Left colon (tissue), 2 donors: ENCODE measurements around the gene MOV10. TPM values are rescaled to one million over a fixed set of nuclear protein-coding genes. Genes with fewer than 3 reads are reported as not detected.

Experiments
- ATAC-seq: fragments of 200-7000 bp; cut with Tn5 transposase; one replicate; pipeline ENCODE4 v1.9.1; 2020; ENCODE audit warnings: mild to moderate bottlenecking, moderate library complexity
- DNase-seq, 2 donors: peaks; one replicate each; pipeline ENCODE4 v3.0.0-alpha.2; 2020
- intact Hi-C, 2 donors: fragments of 100-400 bp; cut with DNase I in 1 of 2; cut with micrococcal nuclease in 1 of 2; formaldehyde crosslinking; loops; one replicate each; pipeline versions ENCODE4 v1.11.2 to v1.14.0; 2022; cut with DNase I, micrococcal nuclease
- total RNA-seq, 2 donors: library from RNA; stranded (reverse); fragmentation: NEBNext Ultra II Directional; extraction: Animal tissue kit (Norgen Biotek cat#: 25700); gene quantifications; one replicate each; pipeline ENCODE4 v1.2.1, GENCODE V29; 2021
- donor health status: DM: no; HTN: no; CAD: no.
- donor health status: DM: yes; HTN: yes; CAD: no.

Gene MOV10
- total RNA-seq, 2 donors from 2014 or later = 63.6 to 88.0 TPM

DNA sequence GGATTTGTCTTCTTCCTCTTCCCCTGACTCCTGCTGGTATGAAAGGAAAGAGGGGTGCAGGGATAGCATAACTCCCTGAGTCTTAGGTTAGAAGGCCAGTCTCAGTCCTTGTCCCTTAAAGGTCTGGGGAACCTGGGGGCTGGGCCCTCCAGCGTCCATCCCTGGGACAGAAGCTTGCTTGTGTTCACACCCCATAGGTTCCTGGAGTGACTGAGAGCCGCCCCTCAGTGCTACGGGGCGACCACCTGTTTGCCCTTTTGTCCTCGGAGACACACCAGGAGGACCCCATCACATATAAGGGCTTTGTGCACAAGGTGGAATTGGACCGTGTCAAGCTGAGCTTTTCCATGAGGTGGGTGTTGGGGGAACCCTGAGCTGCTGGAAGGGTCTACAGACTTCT lies 19.4 kb downstream of the MOV10 start:
- DNase-seq = no peak
- ATAC-seq = no peak
- intact Hi-C loops = no loop called here

- DNase-seq (no peak), ATAC-seq (no peak)
Measured at GRCh38 chr1:112694363-112694929, 20.0 kb downstream of the MOV10 start.

GRCh38 chr1:112695276-112695675 lies 20.8 kb downstream of the MOV10 start:
- DNase-seq (no peak), ATAC-seq (no peak)
- intact Hi-C loops = no loop called here

More at GRCh38 chr1:112694363-112694929, 20.0 kb downstream of the MOV10 start:
- intact Hi-C loops = no loop called here

DNA sequence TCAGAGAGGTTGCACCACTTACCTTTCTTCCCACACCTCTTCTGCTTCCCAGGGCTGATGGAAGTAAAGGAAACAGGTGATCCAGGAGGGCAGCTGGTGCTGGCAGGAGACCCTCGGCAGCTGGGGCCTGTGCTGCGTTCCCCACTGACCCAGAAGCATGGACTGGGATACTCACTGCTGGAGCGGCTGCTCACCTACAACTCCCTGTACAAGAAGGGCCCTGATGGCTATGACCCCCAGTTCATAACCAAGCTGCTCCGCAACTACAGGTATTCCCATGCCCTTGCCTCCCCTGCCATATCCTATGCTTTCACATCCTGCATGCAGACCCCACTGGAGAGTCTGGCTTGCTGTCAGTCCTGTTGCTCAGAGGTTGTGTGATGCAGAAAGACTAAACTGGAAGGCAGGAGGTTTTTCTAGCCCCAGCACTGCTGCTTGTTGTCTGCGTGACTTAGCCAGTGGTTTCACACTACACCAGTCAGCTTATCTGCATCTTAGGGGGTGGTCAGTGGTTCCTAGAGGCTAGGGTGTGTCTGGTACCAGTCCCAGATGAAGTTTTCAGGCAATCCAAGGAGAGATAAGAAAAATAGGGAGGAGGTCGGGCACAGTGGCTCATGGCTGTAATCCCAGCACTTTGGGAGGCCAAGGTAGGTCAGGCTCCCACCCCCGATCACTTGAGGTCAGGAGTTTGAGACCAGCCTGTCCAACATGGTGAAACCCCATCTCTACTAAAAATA lies 22.3 kb downstream of the MOV10 start:
- ATAC-seq = no peak
- DNase-seq = no peak
- intact Hi-C loops = no loop called here

DNA sequence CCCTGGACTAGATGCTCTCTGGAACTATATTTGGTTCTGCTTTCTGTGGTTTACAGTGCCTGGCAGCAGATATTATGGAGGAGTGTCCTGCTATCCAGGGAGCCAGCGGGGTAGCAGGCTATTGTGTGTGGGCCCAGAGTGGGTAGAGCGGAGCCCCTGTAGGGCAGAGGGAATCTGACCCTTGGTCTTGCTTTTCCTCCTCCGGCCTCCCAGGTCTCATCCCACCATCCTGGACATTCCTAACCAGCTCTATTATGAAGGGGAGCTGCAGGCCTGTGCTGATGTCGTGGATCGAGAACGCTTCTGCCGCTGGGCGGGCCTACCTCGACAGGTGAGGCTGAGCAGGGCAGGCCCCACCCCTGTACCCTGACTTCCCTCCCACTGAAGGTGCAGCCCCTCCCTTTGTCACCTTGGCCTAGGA lies 23.3 kb downstream of the MOV10 start:
- intact Hi-C loops = no loop called here
- DNase-seq (no peak), ATAC-seq (no peak)

DNA sequence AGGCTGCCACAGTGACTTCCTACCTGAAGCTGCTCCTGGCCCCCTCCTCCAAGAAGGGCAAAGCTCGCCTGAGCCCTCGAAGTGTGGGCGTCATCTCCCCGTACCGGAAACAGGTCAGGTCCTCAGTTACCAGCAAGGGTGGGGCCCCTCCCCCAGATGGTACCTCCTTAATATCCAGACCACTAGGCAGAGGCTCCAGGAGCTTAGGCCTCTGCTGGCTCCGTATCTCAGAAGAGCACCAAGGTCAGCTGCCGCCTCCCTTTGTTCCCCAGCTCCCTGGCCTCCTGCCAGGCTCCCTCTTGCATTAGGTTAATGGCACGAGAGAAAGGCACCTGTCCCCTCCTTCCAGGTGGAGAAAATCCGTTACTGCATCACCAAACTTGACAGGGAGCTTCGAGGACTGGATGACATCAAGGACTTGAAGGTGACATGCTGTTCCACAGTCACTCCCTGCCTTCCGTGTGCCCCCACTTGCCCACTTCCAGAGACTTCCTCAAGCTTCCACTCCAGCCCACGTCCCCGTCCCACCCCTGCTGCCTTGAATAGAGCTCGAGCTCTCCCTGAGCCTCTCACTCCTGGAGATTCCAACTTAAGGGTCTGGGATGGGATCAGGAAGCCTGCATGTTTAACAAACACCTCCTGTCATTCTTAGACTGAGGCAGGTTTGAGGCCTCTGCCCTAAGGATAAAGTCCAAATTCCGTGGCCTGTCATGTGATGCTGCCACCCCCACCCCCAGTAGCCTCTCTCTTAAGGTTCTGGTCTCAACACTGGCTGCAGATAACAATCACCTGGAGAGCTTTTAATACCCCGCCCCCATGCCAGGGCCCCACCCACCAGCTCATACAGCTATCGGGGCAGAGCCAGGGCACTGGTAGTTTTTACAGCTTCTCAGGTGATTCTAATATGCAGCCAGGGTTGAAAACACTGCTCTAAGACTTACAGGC lies 24.2 kb downstream of the MOV10 start:
- DNase-seq = peak; percentile 85 to 89
- peak; percentile 76 for ATAC-seq
- intact Hi-C loops = no loop called here

DNA sequence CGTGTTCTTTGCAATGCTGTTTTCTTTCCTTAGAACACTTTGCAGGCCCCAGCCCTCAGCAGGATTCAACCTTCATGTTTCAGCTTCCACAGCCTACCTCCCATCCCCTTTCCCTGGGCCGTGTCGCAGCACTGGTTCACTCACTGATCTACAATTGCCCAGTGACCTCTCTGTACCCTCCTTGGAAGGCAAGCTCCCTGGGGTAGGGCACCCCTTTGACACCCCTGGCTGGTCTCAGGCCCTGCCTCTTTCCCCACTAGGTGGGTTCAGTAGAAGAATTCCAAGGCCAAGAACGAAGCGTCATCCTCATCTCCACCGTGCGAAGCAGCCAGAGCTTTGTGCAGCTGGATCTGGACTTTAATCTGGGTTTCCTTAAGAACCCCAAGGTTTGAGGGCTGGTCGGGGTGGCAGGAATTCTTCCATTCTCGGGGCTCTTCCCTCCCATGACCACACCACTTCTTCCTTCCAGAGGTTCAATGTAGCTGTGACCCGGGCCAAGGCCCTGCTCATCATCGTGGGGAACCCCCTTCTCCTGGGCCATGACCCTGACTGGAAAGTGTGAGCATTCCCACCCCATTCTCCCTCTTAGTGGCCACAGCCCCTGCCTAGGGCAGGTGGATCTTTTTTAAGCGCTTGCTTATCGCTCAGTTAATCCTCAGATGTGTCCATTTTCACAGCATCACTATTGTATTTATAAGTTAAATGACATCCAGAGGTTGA lies 25.1 kb downstream of the MOV10 start:
- DNase-seq (no peak), ATAC-seq (no peak)
- intact Hi-C loops = loop anchor here in 1 of 2 donors (10.0 kb wide), 1 partner anchor 195 kb away; the partner anchor contains the start of gene WNT2B

DNA sequence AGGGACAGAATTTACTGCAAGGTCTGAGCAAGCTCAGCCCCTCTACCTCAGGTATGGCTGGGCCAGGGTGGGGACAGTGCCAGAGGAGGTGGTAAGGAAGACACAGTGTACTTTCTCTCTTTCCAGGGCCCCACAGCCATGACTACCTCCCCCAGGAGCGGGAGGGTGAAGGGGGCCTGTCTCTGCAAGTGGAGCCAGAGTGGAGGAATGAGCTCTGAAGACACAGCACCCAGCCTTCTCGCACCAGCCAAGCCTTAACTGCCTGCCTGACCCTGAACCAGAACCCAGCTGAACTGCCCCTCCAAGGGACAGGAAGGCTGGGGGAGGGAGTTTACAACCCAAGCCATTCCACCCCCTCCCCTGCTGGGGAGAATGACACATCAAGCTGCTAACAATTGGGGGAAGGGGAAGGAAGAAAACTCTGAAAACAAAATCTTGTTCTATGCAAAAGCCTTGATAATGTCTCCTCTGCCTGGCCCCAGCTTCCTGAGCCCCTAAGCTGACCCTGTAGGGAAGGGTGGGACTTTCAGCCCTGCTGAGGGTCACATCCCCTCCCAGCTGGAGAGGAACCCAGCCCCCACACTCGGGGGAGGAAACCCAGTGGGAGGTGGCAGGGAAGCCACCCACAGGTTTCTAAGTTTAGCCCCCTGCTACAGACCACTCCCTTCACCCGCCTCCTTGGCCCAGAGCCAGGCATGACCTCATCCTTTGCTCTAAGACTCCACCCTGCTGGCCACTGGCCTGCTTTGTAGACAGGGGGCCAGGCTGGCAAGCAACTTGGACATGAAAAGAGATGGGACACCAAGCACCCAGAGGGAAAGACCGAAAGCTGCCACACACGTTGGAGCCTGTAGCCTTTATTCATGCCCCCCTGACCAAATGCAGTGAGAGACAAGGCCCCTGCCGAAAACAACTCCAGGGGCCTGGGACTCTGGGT lies 26.1 kb downstream of the MOV10 start:
- ATAC-seq = peak; percentile 53
- DNase-seq = peak; percentile 94 to 98
- intact Hi-C loops = loop anchor here in 1 of 2 donors (10.0 kb wide), 1 partner anchor 196 kb away; the partner anchor contains the start of gene WNT2B

DNA sequence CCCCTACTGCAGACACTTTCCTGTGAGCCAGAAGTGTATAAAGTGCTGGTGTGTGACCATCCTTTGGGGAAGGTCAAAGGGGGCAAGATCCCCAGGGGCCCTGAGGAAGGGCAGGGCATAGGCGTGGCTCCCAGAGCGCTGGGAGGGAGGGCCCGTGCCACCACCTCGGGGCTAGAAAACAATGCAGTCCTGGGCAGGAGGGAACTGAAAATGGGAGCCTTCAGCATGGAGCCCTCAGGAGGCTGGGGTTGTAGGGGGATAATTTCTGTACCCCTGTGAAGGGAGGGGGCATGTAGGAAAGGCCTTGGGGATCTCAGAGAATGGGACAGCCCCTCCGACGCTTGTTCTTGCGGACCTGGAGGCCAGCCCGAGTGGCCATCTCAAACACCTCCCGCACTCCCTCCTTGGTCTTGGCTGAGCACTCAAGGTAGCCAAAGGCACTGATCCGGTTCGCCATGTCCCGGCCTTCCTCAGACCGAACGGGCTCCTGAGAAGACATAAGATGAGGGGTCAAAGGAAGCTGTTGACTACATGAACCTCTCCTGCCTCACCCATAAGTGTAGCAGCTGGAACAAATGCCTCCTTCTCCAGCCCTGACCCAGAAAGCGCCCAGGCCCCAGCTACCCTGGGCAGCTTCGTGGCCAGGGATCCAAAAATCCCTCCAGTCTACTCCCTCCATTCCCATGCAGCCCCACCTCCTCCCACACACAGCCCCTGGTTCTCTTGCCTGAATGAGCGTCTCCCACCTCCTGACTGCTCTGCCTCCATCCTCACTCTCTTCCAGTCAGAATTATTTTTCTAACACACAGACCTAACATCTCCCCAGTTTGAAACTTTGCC lies 27.0 kb downstream of the MOV10 start:
- DNase-seq = peak in 1 of 2 donors; percentile 46
- no peak for ATAC-seq
- intact Hi-C loops = loop anchor here in 1 of 2 donors (10.0 kb wide), 1 partner anchor 197 kb away; the partner anchor contains the start of gene WNT2B

DNA sequence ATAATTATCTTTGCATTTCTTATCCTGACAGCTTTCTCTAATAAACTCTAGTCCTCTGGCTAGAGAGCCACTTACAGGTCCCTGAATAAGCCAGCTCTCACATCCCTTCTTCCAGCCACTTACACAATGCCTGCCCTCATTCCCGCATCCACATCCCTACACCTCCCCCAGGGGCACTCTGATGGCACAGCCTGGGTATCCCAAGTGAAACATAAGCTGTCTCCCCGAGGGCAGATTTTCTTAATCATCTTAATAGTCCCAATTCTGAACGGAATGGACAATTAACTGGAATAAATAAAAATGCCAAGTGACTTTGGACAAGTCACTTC lies 27.6 kb downstream of the MOV10 start:
- DNase-seq (no peak), ATAC-seq (no peak)
- intact Hi-C loops = loop anchor here in 1 of 2 donors (10.0 kb wide), 1 partner anchor 197 kb away; the partner anchor contains the start of gene WNT2B

DNA sequence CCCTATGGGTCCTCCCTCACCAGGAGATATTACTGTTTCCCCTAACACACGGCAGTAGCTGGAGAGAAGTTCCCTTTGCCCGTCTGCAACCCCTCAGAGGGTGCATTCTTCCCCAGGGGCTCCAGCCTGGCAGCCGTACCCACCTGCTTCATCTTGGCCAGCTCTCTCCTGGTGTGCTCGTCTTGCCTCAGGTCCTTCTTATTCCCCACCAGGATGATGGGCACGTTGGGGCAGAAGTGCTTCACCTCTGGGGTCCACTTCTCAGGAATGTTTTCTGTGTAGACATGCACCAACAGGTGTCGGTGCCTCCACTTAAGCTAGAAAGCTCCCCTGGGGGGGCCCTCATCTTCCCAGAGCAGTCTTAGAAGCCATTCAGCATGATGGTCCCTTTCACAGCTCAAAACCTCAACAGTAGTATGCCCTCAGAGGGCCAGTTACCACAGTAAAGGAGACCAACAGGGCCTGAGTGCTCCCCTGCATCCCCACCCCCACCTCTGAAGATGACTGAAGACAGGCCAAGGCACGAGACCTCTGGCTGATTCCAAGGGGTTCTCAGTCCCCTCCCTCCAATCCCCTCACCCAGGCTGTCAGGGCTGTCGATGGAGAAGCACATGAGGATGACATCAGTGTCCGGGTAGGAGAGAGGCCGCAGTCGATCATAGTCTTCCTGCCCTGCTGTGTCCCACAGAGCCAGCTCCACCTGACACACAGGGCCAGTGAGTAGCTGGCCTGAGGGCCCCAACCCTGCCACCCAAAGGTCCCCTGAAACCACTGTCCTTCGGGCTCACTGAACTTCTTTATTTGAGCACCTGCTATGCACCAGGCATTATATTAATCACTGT lies 28.2 kb downstream of the MOV10 start:
- intact Hi-C loops = loop anchor here in 1 of 2 donors (10.0 kb wide), 1 partner anchor 198 kb away; the partner anchor contains the start of gene WNT2B
- ATAC-seq = no peak
- peak in 1 of 2 donors; percentile 23 for DNase-seq

- no peak for DNase-seq
- intact Hi-C loops = loop anchor here in 1 of 2 donors (10.0 kb wide), 1 partner anchor 199 kb away; the partner anchor contains the start of gene WNT2B
- ATAC-seq = no peak
Measured at GRCh38 chr1:112703706-112704105, 29.2 kb downstream of the MOV10 start.

GRCh38 chr1:112704391-112704933 lies 30.0 kb downstream of the MOV10 start:
- no peak for ATAC-seq
- peak in 1 of 2 donors; percentile 35 for DNase-seq
- intact Hi-C loops = loop anchor here in 1 of 2 donors (10.0 kb wide), 1 partner anchor 200 kb away; the partner anchor contains the start of gene WNT2B

GRCh38 chr1:112704934-112705627 lies 30.6 kb downstream of the MOV10 start:
- peak; percentile 82 to 93 for DNase-seq
- intact Hi-C loops = loop anchor here in 1 of 2 donors (5.0 to 10.0 kb wide), 3 partner anchors 88 to 313 kb away; partner anchors contain the start of genes CAPZA1, ST7L and WNT2B
- ATAC-seq = peak; percentile 59
